Stimulated activated naive B cell treated with anti-CD40 and anti-IgM and Interleukin-4, amounts not matched to agents 10 μg/mL and 1 μg/mL and 100 μg/mL, for 72 hours (primary cell): Measurements from ENCODE around the gene PF4V1.

ENCODE experiments used
- ATAC-seq, 2 donors: fragments of 150-1000 bp; cut with Tn5 transposase; replicated peaks; 2 replicates each; pipeline ENCODE4 v1.10.0; 2021; ENCODE audit warnings: moderate library complexity in 1 of 2
- DNase-seq: peaks from one replicate; pipeline ENCODE4 v3.0.0; 2021
- H3K27ac Mint-ChIP-seq: one replicate; pipeline ENCODE4 v1.8.0; 2022; ENCODE audit warnings: mild to moderate bottlenecking, mixed read lengths
- H3K27me3 Mint-ChIP-seq, 2 donors: one replicate each; pipeline ENCODE4 v1.8.0; 2022; ENCODE audit warnings: mixed read lengths in 2 of 2
- H3K36me3 Mint-ChIP-seq, 2 donors: one replicate each; pipeline ENCODE4 v1.8.0; 2022; ENCODE audit warnings: mixed read lengths in 2 of 2, mild to moderate bottlenecking in 1 of 2
- H3K4me1 Mint-ChIP-seq, 2 donors: one replicate each; pipeline ENCODE4 v1.8.0; 2022; ENCODE audit warnings: mixed read lengths in 2 of 2, mild to moderate bottlenecking in 1 of 2
- H3K4me3 Mint-ChIP-seq, 2 donors: one replicate each; pipeline ENCODE4 v1.8.0; 2022; ENCODE audit warnings: mild to moderate bottlenecking in 2 of 2, mixed read lengths in 2 of 2, moderate library complexity in 1 of 2
- H3K9me3 Mint-ChIP-seq, 2 donors: one replicate each; pipeline ENCODE4 v1.8.0; 2022; ENCODE audit warnings: mixed read lengths in 2 of 2, mild to moderate bottlenecking in 1 of 2

Gene PF4V1

GRCh38 chr4:73853718-73854473 lies 800 bp downstream of the PF4V1 start:
- Mint-ChIP-seq H3K4me1 (no peaks in the 10 kb centered on the region), H3K27me3 (peaks cover 5 to 6% of the 10 kb centered on the region in 2 donors), H3K4me3 (no peak overlapping the region), H3K27ac (no peak overlapping the region), H3K9me3 (no peaks in the 10 kb centered on the region), H3K36me3 (no peaks in the 10 kb centered on the region)
- ATAC-seq = no peak
- DNase-seq = no peak

- no peak overlapping the region for H3K27ac Mint-ChIP-seq
- H3K4me3 Mint-ChIP-seq = no peak overlapping the region
- H3K27me3 Mint-ChIP-seq = peaks cover 5 to 6% of the 10 kb centered on the region in 2 donors
- ATAC-seq (no peak), DNase-seq (no peak)
- H3K9me3 Mint-ChIP-seq = no peaks in the 10 kb centered on the region
- no peaks in the 10 kb centered on the region for H3K36me3 Mint-ChIP-seq
- H3K4me1 Mint-ChIP-seq = no peaks in the 10 kb centered on the region
Observed at GRCh38 chr4:73855406-73855805, 2.3 kb downstream of the PF4V1 start.

GRCh38 chr4:73856518-73856917 lies 3.4 kb downstream of the PF4V1 start:
- no peak overlapping the region for H3K4me3 Mint-ChIP-seq
- H3K9me3 Mint-ChIP-seq = no peaks in the 10 kb centered on the region
- peaks cover 5 to 6% of the 10 kb centered on the region in 2 donors for H3K27me3 Mint-ChIP-seq
- no peak overlapping the region for H3K27ac Mint-ChIP-seq
- no peaks in the 10 kb centered on the region for H3K4me1 Mint-ChIP-seq
- H3K36me3 Mint-ChIP-seq = no peaks in the 10 kb centered on the region
- ATAC-seq = no peak
- no peak for DNase-seq

- Mint-ChIP-seq H3K4me3 (no peak overlapping the region), H3K27ac (no peak overlapping the region), H3K9me3 (no peaks in the 10 kb centered on the region), H3K27me3 (peaks cover 5 to 8% of the 10 kb centered on the region in 2 donors), H3K36me3 (no peaks in the 10 kb centered on the region), H3K4me1 (no peaks in the 10 kb centered on the region)
- DNase-seq = no peak
- no peak for ATAC-seq
Observed at GRCh38 chr4:73859614-73860088, 6.6 kb downstream of the PF4V1 start.

- ATAC-seq (no peak), DNase-seq (no peak)
- no peak overlapping the region for H3K27ac Mint-ChIP-seq
- peaks cover 5 to 8% of the 10 kb centered on the region in 2 donors for H3K27me3 Mint-ChIP-seq
- H3K9me3 Mint-ChIP-seq = no peaks in the 10 kb centered on the region
- H3K4me3 Mint-ChIP-seq = no peak overlapping the region
- H3K4me1 Mint-ChIP-seq = no peaks in the 10 kb centered on the region
- H3K36me3 Mint-ChIP-seq = no peaks in the 10 kb centered on the region
Observed at GRCh38 chr4:73860181-73860580, 7.1 kb downstream of the PF4V1 start.

GRCh38 chr4:73860917-73861316 lies 7.8 kb downstream of the PF4V1 start:
- Mint-ChIP-seq H3K4me3 (no peak overlapping the region), H3K4me1 (no peaks in the 10 kb centered on the region), H3K36me3 (no peaks in the 10 kb centered on the region), H3K27me3 (peaks cover 5 to 8% of the 10 kb centered on the region in 2 donors), H3K27ac (no peak overlapping the region), H3K9me3 (no peaks in the 10 kb centered on the region)
- ATAC-seq = no peak
- no peak for DNase-seq

- H3K9me3 Mint-ChIP-seq = no peaks in the 10 kb centered on the region
- no peak for ATAC-seq
- H3K27me3 Mint-ChIP-seq = peaks cover 5 to 8% of the 10 kb centered on the region in 2 donors
- H3K27ac Mint-ChIP-seq = no peak overlapping the region
- no peak for DNase-seq
- no peaks in the 10 kb centered on the region for H3K36me3 Mint-ChIP-seq
- H3K4me1 Mint-ChIP-seq = no peaks in the 10 kb centered on the region
- H3K4me3 Mint-ChIP-seq = no peak overlapping the region
Observed at GRCh38 chr4:73862322-73862721, 9.2 kb downstream of the PF4V1 start.

- no peak for ATAC-seq
- H3K36me3 Mint-ChIP-seq = no peaks in the 10 kb centered on the region
Observed at GRCh38 chr4:73864365-73864764, 11.3 kb downstream of the PF4V1 start.

GRCh38 chr4:73864961-73865360 lies 11.9 kb downstream of the PF4V1 start:
- H3K4me3 Mint-ChIP-seq = no peak overlapping the region
- H3K27me3 Mint-ChIP-seq = peaks cover 27 to 30% of the 10 kb centered on the region in 2 donors
- H3K4me1 Mint-ChIP-seq = peaks cover 3 to 15% of the 10 kb centered on the region in 2 donors
- no peaks in the 10 kb centered on the region for H3K36me3 Mint-ChIP-seq
- ATAC-seq (no peak), DNase-seq (no peak)
- H3K9me3 Mint-ChIP-seq = no peaks in the 10 kb centered on the region
- no peak overlapping the region for H3K27ac Mint-ChIP-seq

More at GRCh38 chr4:73864365-73864764, 11.3 kb downstream of the PF4V1 start:
- Mint-ChIP-seq H3K4me3 (no peak overlapping the region), H3K27ac (no peak overlapping the region), H3K4me1 (peaks cover 3 to 10% of the 10 kb centered on the region in 2 donors), H3K9me3 (no peaks in the 10 kb centered on the region), H3K27me3 (peaks cover 21 to 24% of the 10 kb centered on the region in 2 donors)
- DNase-seq = no peak

GRCh38 chr4:73865431-73866096 lies 12.5 kb downstream of the PF4V1 start:
- Mint-ChIP-seq H3K9me3 (no peaks in the 10 kb centered on the region), H3K36me3 (no peaks in the 10 kb centered on the region), H3K4me3 (no peak overlapping the region), H3K27ac (no peak overlapping the region), H3K27me3 (peaks cover 33 to 35% of the 10 kb centered on the region in 2 donors), H3K4me1 (peaks cover 3 to 15% of the 10 kb centered on the region in 2 donors)
- DNase-seq (no peak), ATAC-seq (no peak)

GRCh38 chr4:73866246-73866645 lies 13.2 kb downstream of the PF4V1 start:
- peaks cover 3 to 15% of the 10 kb centered on the region in 2 donors for H3K4me1 Mint-ChIP-seq
- no peaks in the 10 kb centered on the region for H3K36me3 Mint-ChIP-seq
- no peaks in the 10 kb centered on the region for H3K9me3 Mint-ChIP-seq
- peaks cover 33 to 35% of the 10 kb centered on the region in 2 donors for H3K27me3 Mint-ChIP-seq
- no peak overlapping the region for H3K4me3 Mint-ChIP-seq
- ATAC-seq (no peak), DNase-seq (no peak)
- H3K27ac Mint-ChIP-seq = no peak overlapping the region

- no peak overlapping the region for H3K27ac Mint-ChIP-seq
- no peaks in the 10 kb centered on the region for H3K36me3 Mint-ChIP-seq
- H3K4me3 Mint-ChIP-seq = no peak overlapping the region
- peaks cover 3 to 15% of the 10 kb centered on the region in 2 donors for H3K4me1 Mint-ChIP-seq
- peaks cover 28 to 41% of the 10 kb centered on the region in 2 donors for H3K27me3 Mint-ChIP-seq
- DNase-seq (no peak), ATAC-seq (no peak)
- H3K9me3 Mint-ChIP-seq = peaks cover 0 to 2% of the 10 kb centered on the region in 2 donors
Observed at GRCh38 chr4:73867783-73868182, 14.7 kb downstream of the PF4V1 start.

GRCh38 chr4:73868206-73869129 lies 15.4 kb downstream of the PF4V1 start:
- Mint-ChIP-seq H3K4me1 (peaks cover 3 to 15% of the 10 kb centered on the region in 2 donors), H3K4me3 (no peak overlapping the region), H3K27ac (no peak overlapping the region), H3K36me3 (no peaks in the 10 kb centered on the region), H3K27me3 (peaks cover 28 to 39% of the 10 kb centered on the region in 2 donors), H3K9me3 (peaks cover 0 to 4% of the 10 kb centered on the region in 2 donors)
- DNase-seq (no peak), ATAC-seq (no peak)
